Measurements from ENCODE around the gene GPR89B.
A peak's percentile ranks its signal among the peaks of the same experiment; 100 is the strongest.
"Not testable (repeated sequence)": the region's sequence is repeated elsewhere in the genome, so short reads cannot be mapped to it uniquely, and the experiment has no call there.

GPR89B gene

GRCh38 chr1:148033147-148033546 is 104.9 kb downstream of the GPR89B start:
- DNase-seq = not testable (repeated sequence)

DNA sequence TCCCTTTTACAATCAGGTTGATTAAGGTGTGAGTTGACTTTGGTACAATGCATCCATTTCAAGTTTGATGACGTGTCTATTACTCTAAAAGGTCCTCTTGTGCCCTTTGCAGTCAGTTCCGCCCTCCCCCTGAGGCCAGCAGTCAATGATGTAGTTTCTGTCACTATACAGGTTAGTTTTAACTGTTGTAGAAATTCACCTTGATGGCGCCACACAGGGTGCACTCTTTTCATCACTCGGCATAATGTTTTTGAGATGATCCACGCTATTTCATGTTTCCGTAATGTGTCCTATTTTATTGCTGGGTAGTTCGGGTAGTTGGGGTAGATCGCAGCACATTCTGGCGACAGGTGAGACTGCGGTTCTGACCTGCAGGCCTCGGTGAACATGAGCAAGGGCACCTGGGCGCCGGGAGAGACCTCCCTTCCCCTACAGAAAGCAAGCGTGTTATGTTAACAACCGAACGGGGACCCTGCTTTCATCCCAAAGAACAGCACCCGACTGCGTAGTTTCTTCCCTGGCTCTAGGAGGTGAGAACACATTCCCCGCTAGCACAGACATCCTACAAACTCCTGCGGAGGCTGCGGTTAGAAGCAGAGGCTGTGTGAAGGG is 109.7 kb downstream of the GPR89B start:
- DNase-seq = not testable (repeated sequence)

DNA sequence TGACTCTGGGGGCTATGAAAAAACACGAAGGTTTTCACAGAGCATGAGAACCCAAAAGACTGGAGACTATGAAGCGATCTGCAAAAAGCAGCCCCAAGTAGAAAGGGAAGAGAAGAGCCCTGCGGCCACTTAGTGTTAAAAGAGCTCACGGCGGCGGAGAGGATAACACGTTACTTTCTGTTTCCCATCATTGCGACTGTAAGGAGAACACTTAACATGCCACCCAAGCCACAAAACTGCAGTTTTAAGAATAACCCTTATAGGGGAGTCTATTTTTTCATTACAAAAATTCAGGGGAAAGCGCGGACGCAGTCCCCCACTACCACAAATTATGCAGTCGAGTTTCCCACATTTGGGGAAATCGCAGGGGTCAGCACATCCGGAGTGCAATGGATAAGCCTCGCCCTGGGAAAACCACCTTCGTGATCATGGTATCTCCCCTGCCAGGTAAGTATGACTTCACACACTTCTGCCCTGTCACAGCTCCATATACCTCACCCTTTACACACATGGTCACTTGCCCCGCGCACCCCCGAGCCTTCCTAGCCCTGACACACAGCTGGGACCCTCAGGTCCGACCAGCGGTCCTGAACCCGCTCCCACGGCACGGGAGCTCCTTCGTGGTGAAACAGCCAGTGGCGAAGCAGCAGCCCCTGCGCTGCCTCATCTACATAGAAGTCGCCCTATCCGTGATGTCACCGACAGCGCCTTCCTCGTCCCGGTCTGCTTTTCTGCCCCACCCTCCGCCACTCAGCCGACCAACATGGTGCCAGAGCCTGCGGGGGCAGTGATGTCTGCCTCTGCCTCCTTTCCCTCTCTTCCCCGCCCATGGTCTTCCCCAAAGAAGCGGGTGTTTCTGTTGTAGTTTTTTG is 110.5 kb downstream of the GPR89B start:
- peak; percentile 40 for DNase-seq

All from effector CD8-positive, alpha-beta T cell (primary cell).